ENCODE results near the gene ANKS3. TPM values are rescaled to one million over a fixed set of nuclear protein-coding genes. Genes with fewer than 3 reads are reported as not detected.

ANKS3 gene
- total and polyA plus RNA-seq, 9 donors: 6.7 to 37.4 (median 29.6) TPM

- no peaks in the 10 kb centered on the region for H3K27me3 ChIP-seq
- H3K9me3 ChIP-seq: no peaks in the 10 kb centered on the region
- H3K27ac ChIP-seq: peak overlapping the region in 1 of 2 donors; percentile 65
- WGBS, 3 donors: 6 to 8% (median 7%) methylated on average over 37 to 38 of the region's 38 CpGs
- no peaks in the 10 kb centered on the region for H3K36me3 ChIP-seq
- H3K4me3 ChIP-seq: peak overlapping the region; percentile 98
- H3K4me1 ChIP-seq (ENCODE audit: insufficient read depth): peaks cover 2% of the 10 kb centered on the region
- intact Hi-C loops (cut with DNase I): loop anchor here in 1 of 4 donors (5.0 kb wide), 1 partner anchor 43 kb away; the partner anchor contains the start of gene NUDT16L1
- TF ChIP-seq EP300 (IDR thresholded peaks at IDR 0.05): no peak
- peak; percentile 7 for TF ChIP-seq POLR2A (IDR thresholded peaks at IDR 0.05)
- peak; percentile 88 to 93 (median 89) for DNase-seq
Measured at GRCh38 chr16:4734730-4735535, 862 bp upstream of the ANKS3 start.

- no peak for TF ChIP-seq EP300 (IDR thresholded peaks at IDR 0.05)
- no peak for DNase-seq
- H3K27me3 ChIP-seq: no peaks in the 10 kb centered on the region
- peak overlapping the region; percentile 98 for H3K4me3 ChIP-seq
- H3K27ac ChIP-seq: peak overlapping the region in 1 of 2 donors; percentile 65
- intact Hi-C loops (cut with DNase I): loop anchor here in 1 of 4 donors (5.0 kb wide), 1 partner anchor 41 kb away; the partner anchor contains the start of gene NUDT16L1
- H3K9me3 ChIP-seq: no peaks in the 10 kb centered on the region
- WGBS, 3 donors: 0 to 1% (median 1%) methylated on average over 17 to 19 of the region's 19 CpGs
- peaks cover 2% of the 10 kb centered on the region for H3K4me1 ChIP-seq (ENCODE audit: insufficient read depth)
- no peaks in the 10 kb centered on the region for H3K36me3 ChIP-seq
Measured at GRCh38 chr16:4733747-4734062, 366 bp downstream of the ANKS3 start.

DNA sequence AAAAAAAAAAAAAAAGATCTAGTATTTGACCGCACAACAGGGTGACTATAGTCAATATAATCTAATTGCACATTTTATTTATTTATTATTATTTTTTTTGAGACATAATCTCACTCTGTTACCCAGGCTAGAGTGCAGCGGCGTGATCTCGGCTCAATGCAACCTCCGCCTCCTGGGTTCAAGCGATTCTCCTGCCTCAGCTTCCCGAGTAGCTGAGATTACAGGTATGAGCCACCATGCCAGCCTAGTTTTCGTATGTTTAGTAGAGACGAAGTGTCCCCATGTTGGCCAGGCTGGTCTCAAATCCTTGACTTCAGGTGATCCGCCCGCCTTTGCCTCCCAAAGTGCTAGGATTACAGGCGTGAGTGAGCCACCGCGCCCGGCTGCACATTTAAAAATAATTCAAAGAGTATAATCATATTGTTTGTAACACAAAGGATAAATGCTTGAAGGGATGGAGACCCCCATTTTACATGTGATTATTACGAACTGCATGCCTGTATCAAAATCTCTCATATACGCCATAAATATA is 794 bp downstream of the ANKS3 start:
- intact Hi-C loops (cut with DNase I): loop anchor here in 1 of 4 donors (5.0 kb wide), 1 partner anchor 41 kb away; the partner anchor contains the start of gene NUDT16L1
- WGBS, 3 donors: 21 to 26% (median 21%) methylated on average over 17 of the region's 17 CpGs
- peaks cover 2% of the 10 kb centered on the region for H3K4me1 ChIP-seq (ENCODE audit: insufficient read depth)
- no peak overlapping the region for H3K27ac ChIP-seq
- peak overlapping the region; percentile 98 for H3K4me3 ChIP-seq
- TF ChIP-seq POLR2A (IDR thresholded peaks at IDR 0.05): no peak
- no peaks in the 10 kb centered on the region for H3K36me3 ChIP-seq
- H3K9me3 ChIP-seq: no peaks in the 10 kb centered on the region
- no peak for DNase-seq
- H3K27me3 ChIP-seq: no peaks in the 10 kb centered on the region

DNA sequence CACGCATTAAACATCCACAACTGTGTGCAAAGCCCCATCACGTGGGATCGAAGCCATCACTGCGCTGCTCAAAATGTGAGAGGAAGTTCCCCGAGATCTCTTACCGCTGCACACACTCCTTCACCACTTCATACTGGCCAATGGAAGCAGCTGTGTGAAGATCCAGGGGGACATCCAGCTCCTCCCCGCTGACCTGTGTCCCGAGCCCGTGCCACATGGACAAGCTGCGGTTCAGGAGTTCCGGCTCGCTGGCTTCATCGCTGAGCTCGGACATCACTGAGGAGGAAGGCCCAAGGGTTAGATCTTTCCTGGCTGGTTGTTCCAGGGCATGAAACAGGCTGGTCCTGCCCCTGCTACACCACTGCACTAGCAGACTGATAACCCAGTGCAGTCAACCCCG is 4.2 kb downstream of the ANKS3 start:
- intact Hi-C loops (cut with DNase I): loop anchor here in 2 of 4 donors (5.0 to 10.0 kb wide), 2 partner anchors 38 to 115 kb away; partner anchors contain the start of genes GLYR1 (in 1 of the 2), NUDT16L1 (in 1 of the 2) and UBN1 (in 1 of the 2)

GRCh38 chr16:4728676-4729075 is 5.4 kb downstream of the ANKS3 start:
- intact Hi-C loops (cut with DNase I): loop anchor here in 1 of 4 donors (10.0 kb wide), 1 partner anchor 116 kb away; the partner anchor contains the start of genes GLYR1 and UBN1
- Histone ChIP-seq H3K4me1 (ENCODE audit: insufficient read depth) (peaks cover 2% of the 10 kb centered on the region), H3K4me3 (no peak overlapping the region), H3K27ac (no peak overlapping the region), H3K9me3 (no peaks in the 10 kb centered on the region), H3K36me3 (no peaks in the 10 kb centered on the region), H3K27me3 (no peaks in the 10 kb centered on the region)
- DNase-seq: no peak
- TF ChIP-seq POLR2A (IDR thresholded peaks at IDR 0.05): no peak
- TF ChIP-seq EP300 (IDR thresholded peaks at IDR 0.05): no peak
- TF ChIP-seq, protein P1, sequence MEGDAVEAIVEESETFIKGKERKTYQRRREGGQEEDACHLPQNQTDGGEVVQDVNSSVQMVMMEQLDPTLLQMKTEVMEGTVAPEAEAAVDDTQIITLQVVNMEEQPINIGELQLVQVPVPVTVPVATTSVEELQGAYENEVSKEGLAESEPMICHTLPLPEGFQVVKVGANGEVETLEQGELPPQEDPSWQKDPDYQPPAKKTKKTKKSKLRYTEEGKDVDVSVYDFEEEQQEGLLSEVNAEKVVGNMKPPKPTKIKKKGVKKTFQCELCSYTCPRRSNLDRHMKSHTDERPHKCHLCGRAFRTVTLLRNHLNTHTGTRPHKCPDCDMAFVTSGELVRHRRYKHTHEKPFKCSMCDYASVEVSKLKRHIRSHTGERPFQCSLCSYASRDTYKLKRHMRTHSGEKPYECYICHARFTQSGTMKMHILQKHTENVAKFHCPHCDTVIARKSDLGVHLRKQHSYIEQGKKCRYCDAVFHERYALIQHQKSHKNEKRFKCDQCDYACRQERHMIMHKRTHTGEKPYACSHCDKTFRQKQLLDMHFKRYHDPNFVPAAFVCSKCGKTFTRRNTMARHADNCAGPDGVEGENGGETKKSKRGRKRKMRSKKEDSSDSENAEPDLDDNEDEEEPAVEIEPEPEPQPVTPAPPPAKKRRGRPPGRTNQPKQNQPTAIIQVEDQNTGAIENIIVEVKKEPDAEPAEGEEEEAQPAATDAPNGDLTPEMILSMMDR (IDR thresholded peaks at IDR 0.05): no peak
- WGBS, 3 donors: 89 to 97% (median 94%) methylated on average over 8 of the region's 8 CpGs

More for the DNA sequence above, 4.2 kb downstream of the ANKS3 start:
- 88 to 92% (median 90%) methylated on average over 15 of the region's 15 CpGs for WGBS, 3 donors
- Histone ChIP-seq H3K4me1 (ENCODE audit: insufficient read depth) (peaks cover 2% of the 10 kb centered on the region), H3K4me3 (no peak overlapping the region), H3K36me3 (no peaks in the 10 kb centered on the region), H3K9me3 (no peaks in the 10 kb centered on the region), H3K27ac (no peak overlapping the region), H3K27me3 (no peaks in the 10 kb centered on the region)
- TF ChIP-seq, protein P1 (IDR thresholded peaks at IDR 0.05): no peak
- TF ChIP-seq EP300 (IDR thresholded peaks at IDR 0.05) (no peak), POLR2A (IDR thresholded peaks at IDR 0.05) (no peak)
- no peak for DNase-seq
